Keratinocyte (primary cell): ENCODE measurements around the gene ITPR2. TPM values are rescaled to one million over a fixed set of nuclear protein-coding genes. Genes with fewer than 3 reads are reported as not detected.

Source experiments
- DNase-seq: peaks from one replicate; pipeline ENCODE4 v3.0.0-alpha.2; 2011; ENCODE audit warnings: low read depth, missing footprints, low spot score
- FAIRE-seq: peaks from 2 replicates; lab custom pipeline; 2011; peaks lifted over from hg19 to GRCh38; lab: Jason Lieb, UNC
- H2AFZ ChIP-seq: 2 replicates; pipeline ENCODE4 v1.6.0; 2012; ENCODE audit warnings: low read length, control low read depth, inconsistent platforms; ENCODE audit not compliant: control insufficient read depth
- H3K27ac ChIP-seq: 2 replicates; pipeline ENCODE4 v1.5.1; 2011; ENCODE audit warnings: low read length; ENCODE audit not compliant: control insufficient read depth, insufficient read depth
- H3K27me3 ChIP-seq: 3 replicates; pipeline ENCODE4 v1.6.0; 2011; ENCODE audit warnings: low read length; ENCODE audit not compliant: control insufficient read depth, insufficient read depth; ENCODE audit errors: extremely low read depth
- H3K36me3 ChIP-seq, 2 experiments: 2 replicates in 1 of 2; 3 replicates in 1 of 2; pipeline ENCODE4 v1.5.1; 2011; ENCODE audit warnings: low read length in 2 of 2, mild to moderate bottlenecking in 1 of 2; ENCODE audit not compliant: control insufficient read depth in 2 of 2, insufficient read depth in 2 of 2; ENCODE audit errors: extremely low read depth in 1 of 2
- H3K4me1 ChIP-seq: 3 replicates; pipeline ENCODE4 v1.5.1; 2011; ENCODE audit warnings: low read length; ENCODE audit not compliant: control insufficient read depth, insufficient read depth; ENCODE audit errors: extremely low read depth
- H3K4me2 ChIP-seq: 3 replicates; pipeline ENCODE4 v1.6.0; 2011; ENCODE audit warnings: low read depth, low read length; ENCODE audit not compliant: control insufficient read depth, insufficient read depth; ENCODE audit errors: extremely low read depth
- H3K4me3 ChIP-seq, 3 experiments: fragments of 200-600 bp in 1 of 3; sonication (generic) in 1 of 3; 2 replicates in 2 of 3; 3 replicates in 1 of 3; pipeline ENCODE4 v1.5.1; 2011 to 2016; ENCODE audit warnings: low read length in 3 of 3, mild to moderate bottlenecking in 3 of 3, control low read depth in 2 of 3, inconsistent platforms in 1 of 3, low read depth in 1 of 3, mixed read lengths in 1 of 3, mixed run types in 1 of 3, moderate library complexity in 1 of 3; ENCODE audit not compliant: control insufficient read depth in 2 of 3, insufficient read depth in 2 of 3; ENCODE audit errors: extremely low read depth in 1 of 3
- H3K79me2 ChIP-seq: 2 replicates; pipeline ENCODE4 v1.6.0; 2012; ENCODE audit warnings: low read length; ENCODE audit not compliant: control insufficient read depth, insufficient read depth
- H3K9ac ChIP-seq: 3 replicates; pipeline ENCODE4 v1.6.0; 2011; ENCODE audit warnings: low read length; ENCODE audit not compliant: control insufficient read depth, insufficient read depth; ENCODE audit errors: extremely low read depth
- H3K9me1 ChIP-seq: 3 replicates; pipeline ENCODE4 v1.6.0; 2011; ENCODE audit warnings: low read length; ENCODE audit not compliant: control insufficient read depth, insufficient read depth; ENCODE audit errors: extremely low read depth
- H3K9me3 ChIP-seq: 2 replicates; pipeline ENCODE4 v1.5.1; 2012; ENCODE audit warnings: low read depth, low read length; ENCODE audit not compliant: control insufficient read depth
- H4K20me1 ChIP-seq: 3 replicates; pipeline ENCODE4 v1.6.0; 2011; ENCODE audit warnings: low read length; ENCODE audit not compliant: control insufficient read depth, insufficient read depth; ENCODE audit errors: extremely low read depth
- EZH2 ChIP-seq: IDR thresholded peaks from one replicate; pipeline ENCODE4 v1.6.1; 2012; ENCODE audit warnings: inconsistent platforms, mild to moderate bottlenecking, low read length, moderate library complexity
- dilution Hi-C: fragments of 300-500 bp; cut with MboI; formaldehyde crosslinking; loops from one replicate; pipeline ENCODE4 v1.7.0; 2020; ENCODE audit warnings: low sequenced_read_pairs; ENCODE audit not compliant: extremely low pct_ligation_motif_present
- polyA plus RNA-seq, 5 experiments: library from polyadenylated mRNA; depleted of rRNA in 3 of 5; stranded (reverse) in 3 of 5; stranded (forward) in 1 of 5; unstranded in 1 of 5; fragments of >200 nt; gene quantifications; 1 replicate in 1 of 5; 2 replicates in 3 of 5; 3 replicates in 1 of 5; pipeline versions ENCODE4 v1.2.1 to v1.2.3, GENCODE V29; 2011 to 2012; ENCODE audit warnings: missing spikeins in 2 of 5, low read depth in 1 of 5, low replicate concordance in 1 of 5
- TF ChIP-seq, protein P1 (sequence below), 3 experiments: IDR thresholded peaks in 1 of 3; conservative IDR thresholded peaks in 1 of 3; optimal IDR thresholded peaks in 1 of 3; 2 replicates in 2 of 3; 3 replicates in 1 of 3; pipeline versions ENCODE3 to v1.5.1; 2011; ENCODE audit warnings: low read length in 3 of 3, mild to moderate bottlenecking in 3 of 3, moderate library complexity in 2 of 3, control low read depth in 1 of 3, inconsistent platforms in 1 of 3; ENCODE audit not compliant: insufficient read depth in 2 of 3; ENCODE audit errors: extremely low read depth in 1 of 3

The ITPR2 gene
- polyA plus RNA-seq, 1 donor (not counting 4 experiments of a cell fraction or from before 2014, with no cell fraction given): 7.6 TPM

DNA sequence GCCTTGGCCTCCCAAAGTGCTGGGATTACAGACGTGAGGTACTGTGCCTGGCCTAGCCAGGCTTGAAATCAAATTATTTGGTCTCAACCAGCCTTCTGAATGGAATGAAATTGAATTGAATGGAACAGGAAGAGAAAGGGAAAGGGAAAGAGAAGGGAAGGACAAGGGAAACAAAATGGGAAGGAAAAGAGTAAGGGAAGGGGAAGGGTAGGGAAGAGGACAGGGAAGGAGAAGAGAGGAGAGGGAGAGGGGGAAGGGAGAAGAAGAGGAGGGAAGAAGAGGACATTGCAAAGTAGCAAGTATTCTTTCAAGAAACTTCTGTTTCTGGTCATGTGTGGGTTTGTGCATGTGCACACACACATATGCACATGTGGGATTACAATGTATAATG lies 97.8 kb downstream of the ITPR2 start:
- Histone ChIP-seq H3K9me3 (peaks cover 1% of the 10 kb centered on the region), H3K4me1 (peaks cover 20% of the 10 kb centered on the region), H4K20me1 (no peaks in the 10 kb centered on the region), H3K36me3 (no peaks in the 10 kb centered on the region), H3K9ac (no peak overlapping the region), H2AFZ (no peak overlapping the region), H3K4me3 (no peak overlapping the region), H3K4me2 (no peak overlapping the region), H3K27me3 (no peaks in the 10 kb centered on the region), H3K27ac (no peak overlapping the region), H3K9me1 (no peaks in the 10 kb centered on the region), H3K79me2 (no peaks in the 10 kb centered on the region)
- dilution Hi-C loops: no loop called here
- TF ChIP-seq, protein P1, sequence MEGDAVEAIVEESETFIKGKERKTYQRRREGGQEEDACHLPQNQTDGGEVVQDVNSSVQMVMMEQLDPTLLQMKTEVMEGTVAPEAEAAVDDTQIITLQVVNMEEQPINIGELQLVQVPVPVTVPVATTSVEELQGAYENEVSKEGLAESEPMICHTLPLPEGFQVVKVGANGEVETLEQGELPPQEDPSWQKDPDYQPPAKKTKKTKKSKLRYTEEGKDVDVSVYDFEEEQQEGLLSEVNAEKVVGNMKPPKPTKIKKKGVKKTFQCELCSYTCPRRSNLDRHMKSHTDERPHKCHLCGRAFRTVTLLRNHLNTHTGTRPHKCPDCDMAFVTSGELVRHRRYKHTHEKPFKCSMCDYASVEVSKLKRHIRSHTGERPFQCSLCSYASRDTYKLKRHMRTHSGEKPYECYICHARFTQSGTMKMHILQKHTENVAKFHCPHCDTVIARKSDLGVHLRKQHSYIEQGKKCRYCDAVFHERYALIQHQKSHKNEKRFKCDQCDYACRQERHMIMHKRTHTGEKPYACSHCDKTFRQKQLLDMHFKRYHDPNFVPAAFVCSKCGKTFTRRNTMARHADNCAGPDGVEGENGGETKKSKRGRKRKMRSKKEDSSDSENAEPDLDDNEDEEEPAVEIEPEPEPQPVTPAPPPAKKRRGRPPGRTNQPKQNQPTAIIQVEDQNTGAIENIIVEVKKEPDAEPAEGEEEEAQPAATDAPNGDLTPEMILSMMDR (optimal IDR thresholded peaks at IDR 0.05 in 1 of 3, IDR thresholded peaks at IDR 0.05 in 1 of 3, conservative IDR thresholded peaks at IDR 0.05 in 1 of 3; ENCODE audit: extremely low read depth in 1 of 3, insufficient read depth in 2 of 3, low read length in 3 of 3): no peak
- no peak for TF ChIP-seq EZH2
- DNase-seq (no peak), FAIRE-seq (no peak)

- no peak for DNase-seq
- Histone ChIP-seq H3K9me1 (no peaks in the 10 kb centered on the region), H3K27me3 (no peaks in the 10 kb centered on the region), H3K9me3 (peaks cover 1% of the 10 kb centered on the region), H3K79me2 (no peaks in the 10 kb centered on the region), H3K36me3 (no peaks in the 10 kb centered on the region), H3K4me3 (no peak overlapping the region), H2AFZ (no peak overlapping the region), H4K20me1 (no peaks in the 10 kb centered on the region), H3K9ac (no peak overlapping the region), H3K27ac (no peak overlapping the region), H3K4me1 (peaks cover 15% of the 10 kb centered on the region), H3K4me2 (no peak overlapping the region)
- TF ChIP-seq EZH2: no peak
- TF ChIP-seq, protein P1 (optimal IDR thresholded peaks at IDR 0.05 in 1 of 3, IDR thresholded peaks at IDR 0.05 in 1 of 3, conservative IDR thresholded peaks at IDR 0.05 in 1 of 3; ENCODE audit: extremely low read depth in 1 of 3, insufficient read depth in 2 of 3, low read length in 3 of 3): no peak
- FAIRE-seq: no peak
- dilution Hi-C loops: no loop called here
Measured at GRCh38 chr12:26734510-26735248, 98.3 kb downstream of the ITPR2 start.
